Measurements from ENCODE around the gene MS4A6A. TPM values are rescaled to one million over a fixed set of nuclear protein-coding genes. Genes with fewer than 3 reads are reported as not detected.
"Not testable (repeated sequence)": the region's sequence is repeated elsewhere in the genome, so short reads cannot be mapped to it uniquely, and the experiment has no call there.

Gene MS4A6A
- total RNA-seq, 2 experiments from 2014 or later: not detected

- H3K4me1 Mint-ChIP-seq; CTCF ChIA-PET; H3K27ac Mint-ChIP-seq; H3K9me3 Mint-ChIP-seq (ENCODE audit: low read depth); intact Hi-C loops (cut with DNase I, micrococcal nuclease); ATAC-seq; H3K4me3 Mint-ChIP-seq; H3K27me3 Mint-ChIP-seq; H3K36me3 Mint-ChIP-seq (ENCODE audit: low read depth); POLR2A ChIA-PET; DNase-seq: not testable (repeated sequence)
These were observed 54.0 kb downstream of the MS4A6A start for GRCh38 chr11:60128866-60129265.

GRCh38 chr11:60128376-60128775, 54.5 kb downstream of the MS4A6A start:
- H3K27ac Mint-ChIP-seq: no peak overlapping the region
- no peaks in the 10 kb centered on the region for H3K36me3 Mint-ChIP-seq (ENCODE audit: low read depth)
- no peak for DNase-seq
- ChIA-PET POLR2A (no interaction called here), CTCF (interaction anchor here (1.4 kb wide), 1 partner anchor 9 kb away, joined by 3 read pairs; no protein-coding TSS in a partner anchor)
- no peak overlapping the region for H3K4me3 Mint-ChIP-seq
- H3K4me1 Mint-ChIP-seq: no peaks in the 10 kb centered on the region
- no peaks in the 10 kb centered on the region for H3K27me3 Mint-ChIP-seq
- H3K9me3 Mint-ChIP-seq (ENCODE audit: low read depth): no peaks in the 10 kb centered on the region
- no peak for ATAC-seq
- intact Hi-C loops (cut with DNase I, micrococcal nuclease): no loop called here

- POLR2A ChIA-PET: no interaction called here
- DNase-seq: no peak
- Mint-ChIP-seq H3K27ac (no peak overlapping the region), H3K9me3 (ENCODE audit: low read depth) (no peaks in the 10 kb centered on the region), H3K27me3 (peaks cover 4% of the 10 kb centered on the region), H3K4me1 (no peaks in the 10 kb centered on the region), H3K36me3 (ENCODE audit: low read depth) (no peaks in the 10 kb centered on the region), H3K4me3 (no peak overlapping the region)
- intact Hi-C loops (cut with DNase I, micrococcal nuclease): no loop called here
- CTCF ChIA-PET: interaction anchor here (1.4 kb wide), 1 partner anchor 8 kb away, joined by 3 read pairs; no protein-coding TSS in a partner anchor
- ATAC-seq: no peak
These were observed 55.5 kb downstream of the MS4A6A start for GRCh38 chr11:60127311-60127811.

GRCh38 chr11:60125956-60126585, 56.8 kb downstream of the MS4A6A start:
- ATAC-seq (no peak), DNase-seq (no peak)
- no peak overlapping the region for H3K27ac Mint-ChIP-seq
- H3K27me3 Mint-ChIP-seq: peaks cover 5% of the 10 kb centered on the region
- H3K4me1 Mint-ChIP-seq: no peaks in the 10 kb centered on the region
- H3K36me3 Mint-ChIP-seq (ENCODE audit: low read depth): no peaks in the 10 kb centered on the region
- ChIA-PET POLR2A (no interaction called here), CTCF (interaction anchor here (0.7 kb wide), 1 partner anchor 1891 kb away, joined by 3 read pairs; no protein-coding TSS in a partner anchor)
- H3K4me3 Mint-ChIP-seq: no peak overlapping the region
- no peaks in the 10 kb centered on the region for H3K9me3 Mint-ChIP-seq (ENCODE audit: low read depth)
- intact Hi-C loops (cut with DNase I, micrococcal nuclease): no loop called here

GRCh38 chr11:60124802-60125432, 58.0 kb downstream of the MS4A6A start:
- no peaks in the 10 kb centered on the region for H3K9me3 Mint-ChIP-seq (ENCODE audit: low read depth)
- no peak overlapping the region for H3K4me3 Mint-ChIP-seq
- no peaks in the 10 kb centered on the region for H3K4me1 Mint-ChIP-seq
- H3K36me3 Mint-ChIP-seq (ENCODE audit: low read depth): no peaks in the 10 kb centered on the region
- POLR2A ChIA-PET: no interaction called here
- DNase-seq (no peak), ATAC-seq (no peak)
- intact Hi-C loops (cut with DNase I, micrococcal nuclease): no loop called here
- CTCF ChIA-PET: interaction anchor here (0.8 kb wide), 1 partner anchor 1017 kb away, joined by 3 read pairs; no protein-coding TSS in a partner anchor
- H3K27me3 Mint-ChIP-seq: peaks cover 5% of the 10 kb centered on the region
- no peak overlapping the region for H3K27ac Mint-ChIP-seq

Small RNA genes within 50 kb of the gene (microRNA-seq; reads per million reads assigned to microRNA genes)
- gene MIR6503 (ENCODE audit: borderline replicate concordance): not detected

Other genes starting within 250 kb of the MS4A6A start
- gene OOSP1, start 244.7 kb downstream of the MS4A6A start, total RNA-seq: not detected
- not detected for gene OOSP4A, start 219.1 kb downstream of the MS4A6A start, total RNA-seq
- not detected for gene OOSP4B, start 165.9 kb downstream of the MS4A6A start, total RNA-seq
- gene OOSP2, start 142.7 kb downstream of the MS4A6A start, total RNA-seq: not detected
- not detected for gene MS4A3, start 126.4 kb downstream of the MS4A6A start, total RNA-seq
- not detected for gene MS4A2, start 94.4 kb downstream of the MS4A6A start, total RNA-seq
- gene MS4A4E, start 60.1 kb upstream of the MS4A6A start, total RNA-seq: not detected
- not detected for gene MS4A4A, start 97.6 kb upstream of the MS4A6A start, total RNA-seq
- not detected for gene MS4A6E, start 144.2 kb upstream of the MS4A6A start, total RNA-seq
- not detected for gene MS4A7, start 195.4 kb upstream of the MS4A6A start, total RNA-seq
- not detected for gene MS4A14, start 213.4 kb upstream of the MS4A6A start, total RNA-seq
- not detected for gene MS4A5, start 246.5 kb upstream of the MS4A6A start, total RNA-seq